HCT116 (cell line): ENCODE results near the gene KRT14. TPM values are rescaled to one million over a fixed set of nuclear protein-coding genes. Genes with fewer than 3 reads are reported as not detected.

Experiments used
- ATAC-seq: fragments of 200-7000 bp; cut with Tn5 transposase; 2 replicates; pipeline ENCODE4 v1.9.1; 2020; ENCODE audit warnings: mild to moderate bottlenecking, moderate library complexity
- BruUV-seq: library from RNA; stranded (reverse); fragments of 400-500 nt; replicated peaks from 2 replicates; lab custom pipeline; 2021; lab: Mats Ljungman, UMichigan
- CTCF ChIA-PET: fragments of 300-600 bp; sonication (Branson Sonifier 250); formaldehyde crosslinking; loops from one replicate; lab custom pipeline; 2021; ENCODE audit warnings: antibody characterized with exemption; lab: Charles Lee
- POLR2A ChIA-PET: fragments of 300-600, 350-600 bp; sonication (Branson Sonifier 250); formaldehyde crosslinking; loops from one replicate; lab custom pipeline; 2021; ENCODE audit warnings: antibody characterized with exemption; lab: Charles Lee
- RAD21 ChIA-PET, 2 experiments: fragments of 300-600 bp; sonication (Branson Sonifier 250); formaldehyde crosslinking; loops; one replicate each; lab custom pipeline; 2023; ENCODE audit warnings: low total read pairs in 2 of 2; ENCODE audit not compliant: uncharacterized antibody in 2 of 2, unreplicated experiment in 2 of 2, low non-redundant PET in 1 of 2; lab: Charles Lee
- DNase-seq: peaks from one replicate; pipeline ENCODE4 v3.0.0-alpha.2; 2010; ENCODE audit warnings: low read depth, low spot score
- H2AFZ ChIP-seq: fragments of 200-600 bp; shearing (Covaris generic), sonication (generic); 2 replicates; pipeline ENCODE4 v1.6.1; 2017; ENCODE audit warnings: low read depth, mixed run types, mixed read lengths, antibody characterized with exemption, low read length; ENCODE audit not compliant: poor library complexity, severe bottlenecking
- H3K27ac ChIP-seq: 2 replicates; pipeline ENCODE4 v1.5.1; 2012; ENCODE audit warnings: low read depth, low read length
- H3K27me3 ChIP-seq: fragments of 200-600 bp; sonication (generic); 2 replicates; pipeline ENCODE4 v1.6.1; 2016; ENCODE audit warnings: mixed run types, low read length, mixed read lengths; ENCODE audit not compliant: insufficient read depth
- H3K36me3 ChIP-seq, 2 experiments: fragments of 200-500 bp in 1 of 2; fragments of 200-600 bp in 1 of 2; sonication (Bioruptor generic) in 1 of 2; sonication (generic) in 1 of 2; 2 replicates each; pipeline versions ENCODE4 v1.5.1 to v1.6.1; 2014 to 2016; ENCODE audit warnings: low read length in 2 of 2, inconsistent platforms in 1 of 2, mixed read lengths in 1 of 2, mixed run types in 1 of 2; ENCODE audit not compliant: insufficient read depth in 2 of 2, control insufficient read depth in 1 of 2
- H3K4me1 ChIP-seq, 2 experiments: fragments of 200-600 bp in 1 of 2; sonication (generic) in 1 of 2; 2 replicates each; pipeline versions ENCODE4 v1.5.1 to v1.6.1; 2012 to 2017; ENCODE audit warnings: low read length in 2 of 2, inconsistent platforms in 1 of 2, mild to moderate bottlenecking in 1 of 2, mixed read lengths in 1 of 2, mixed run types in 1 of 2, moderate library complexity in 1 of 2; ENCODE audit not compliant: insufficient read depth in 2 of 2, control insufficient read depth in 1 of 2
- H3K4me2 ChIP-seq: fragments of 200-600 bp; sonication (generic); 2 replicates; pipeline ENCODE4 v1.6.1; 2017; ENCODE audit warnings: mixed run types, low read length, mixed read lengths
- H3K4me3 ChIP-seq, 2 experiments: fragments of 200-600 bp in 1 of 2; sonication (generic) in 1 of 2; replicated peaks in 1 of 2; 2 replicates each; pipeline ENCODE4 v1.5.1; 2011 to 2016; ENCODE audit warnings: low read length in 2 of 2, control low read depth in 1 of 2, low read depth in 1 of 2, mild to moderate bottlenecking in 1 of 2, mixed read lengths in 1 of 2, mixed run types in 1 of 2
- H3K79me2 ChIP-seq: fragments of 200-600 bp; sonication (generic); 2 replicates; pipeline ENCODE4 v1.6.1; 2017; ENCODE audit warnings: mild to moderate bottlenecking, mixed run types, low read length, moderate library complexity, mixed read lengths; ENCODE audit not compliant: insufficient read depth
- H3K9ac ChIP-seq: fragments of 200-600 bp; sonication (generic); 2 replicates; pipeline ENCODE4 v1.6.1; 2016; ENCODE audit warnings: low read length, mixed read lengths
- H3K9me2 ChIP-seq: fragments of 200-600 bp; sonication (generic), shearing (Covaris generic); 2 replicates; pipeline ENCODE4 v1.6.1; 2017; ENCODE audit warnings: mixed run types, mild to moderate bottlenecking, moderate library complexity; ENCODE audit not compliant: insufficient read depth
- H3K9me3 ChIP-seq, 2 experiments: fragments of 200-500 bp in 1 of 2; fragments of 200-600 bp in 1 of 2; sonication (Bioruptor generic) in 1 of 2; sonication (generic) in 1 of 2; 2 replicates each; pipeline ENCODE4 v1.6.1; 2014 to 2017; ENCODE audit warnings: low read length in 2 of 2, mixed read lengths in 2 of 2, inconsistent platforms in 1 of 2, low read depth in 1 of 2, mild to moderate bottlenecking in 1 of 2, mixed run types in 1 of 2, moderate library complexity in 1 of 2; ENCODE audit not compliant: control insufficient read depth in 1 of 2, insufficient read depth in 1 of 2
- H4K20me1 ChIP-seq: fragments of 200-600 bp; sonication (generic), shearing (Covaris generic); 2 replicates; pipeline ENCODE4 v1.6.1; 2017; ENCODE audit warnings: mixed run types, mild to moderate bottlenecking, moderate library complexity; ENCODE audit not compliant: insufficient read depth
- CBX3 ChIP-seq: IDR thresholded peaks from 2 replicates; pipeline ENCODE4 v1.6.1; 2012; ENCODE audit warnings: low read depth
- CEBPB ChIP-seq: IDR thresholded peaks from 2 replicates; pipeline ENCODE4 v1.6.1; 2012; ENCODE audit warnings: low read depth
- EGR1 ChIP-seq: IDR thresholded peaks from 2 replicates; pipeline ENCODE4 v1.6.1; 2012; ENCODE audit warnings: low read depth
- EZH2 ChIP-seq: fragments of 200-600 bp; sonication (generic); IDR thresholded peaks from 2 replicates; pipeline ENCODE4 v1.6.1; 2017; ENCODE audit warnings: antibody characterized with exemption, mixed run types
- FOSL1 ChIP-seq: IDR thresholded peaks from 2 replicates; pipeline ENCODE4 v1.6.1; 2012; ENCODE audit warnings: low read depth
- JUND ChIP-seq: IDR thresholded peaks from 2 replicates; pipeline ENCODE4 v1.6.1; 2012
- POLR2AphosphoS5 ChIP-seq: IDR thresholded peaks from 2 replicates; pipeline ENCODE4 v1.6.1; 2011; ENCODE audit warnings: mild to moderate bottlenecking, low read depth, low read length, moderate library complexity
- SIN3A ChIP-seq: IDR thresholded peaks from 2 replicates; pipeline ENCODE4 v1.6.1; 2012; ENCODE audit warnings: low read depth
- SP1 ChIP-seq: IDR thresholded peaks from 2 replicates; pipeline ENCODE4 v1.6.1; 2012; ENCODE audit warnings: low read depth
- SRF ChIP-seq: IDR thresholded peaks from 2 replicates; pipeline ENCODE4 v1.6.1; 2012; ENCODE audit warnings: low read depth
- ZFX ChIP-seq: fragments of 450-650 bp; IDR thresholded peaks from 2 replicates; pipeline ENCODE4 v1.6.1; 2017
- intact Hi-C: fragments of 100-400 bp; cut with micrococcal nuclease; formaldehyde crosslinking; loops from 2 replicates; pipeline ENCODE4 v1.10.0; 2022
- total RNA-seq: library from RNA; stranded (reverse); gene quantifications from one replicate; pipeline ENCODE4 v1.2.1, GENCODE V29; 2021; ENCODE audit not compliant: unreplicated experiment
- TF ChIP-seq, protein P1 (sequence below): IDR thresholded peaks from 2 replicates; pipeline ENCODE4 v1.6.1; 2012; ENCODE audit warnings: low read depth
- TF ChIP-seq, protein P2 (sequence below): IDR thresholded peaks from 2 replicates; pipeline ENCODE4 v1.6.1; 2011; ENCODE audit warnings: mild to moderate bottlenecking, low read length, moderate library complexity; ENCODE audit not compliant: insufficient replicate concordance; ENCODE audit errors: extremely low read depth
- TF ChIP-seq, protein P3 (sequence below), 3 experiments: fragments of 200-600 bp in 1 of 3; sonication (generic) in 1 of 3; IDR thresholded peaks in 2 of 3; conservative IDR thresholded peaks in 1 of 3; 2 replicates each; pipeline ENCODE4 v1.5.1; 2012 to 2017; ENCODE audit warnings: low read depth in 2 of 3, low read length in 2 of 3, antibody characterized with exemption in 1 of 3, borderline replicate concordance in 1 of 3, control low read depth in 1 of 3, mild to moderate bottlenecking in 1 of 3, mixed read lengths in 1 of 3, mixed run types in 1 of 3, moderate library complexity in 1 of 3; ENCODE audit not compliant: insufficient read depth in 1 of 3

KRT14 gene
- total RNA-seq, 1 experiment from 2014 or later = not detected

GRCh38 chr17:41589301-41589700 lies 2.6 kb upstream of the KRT14 start (continued):
- TF ChIP-seq, protein P1, sequence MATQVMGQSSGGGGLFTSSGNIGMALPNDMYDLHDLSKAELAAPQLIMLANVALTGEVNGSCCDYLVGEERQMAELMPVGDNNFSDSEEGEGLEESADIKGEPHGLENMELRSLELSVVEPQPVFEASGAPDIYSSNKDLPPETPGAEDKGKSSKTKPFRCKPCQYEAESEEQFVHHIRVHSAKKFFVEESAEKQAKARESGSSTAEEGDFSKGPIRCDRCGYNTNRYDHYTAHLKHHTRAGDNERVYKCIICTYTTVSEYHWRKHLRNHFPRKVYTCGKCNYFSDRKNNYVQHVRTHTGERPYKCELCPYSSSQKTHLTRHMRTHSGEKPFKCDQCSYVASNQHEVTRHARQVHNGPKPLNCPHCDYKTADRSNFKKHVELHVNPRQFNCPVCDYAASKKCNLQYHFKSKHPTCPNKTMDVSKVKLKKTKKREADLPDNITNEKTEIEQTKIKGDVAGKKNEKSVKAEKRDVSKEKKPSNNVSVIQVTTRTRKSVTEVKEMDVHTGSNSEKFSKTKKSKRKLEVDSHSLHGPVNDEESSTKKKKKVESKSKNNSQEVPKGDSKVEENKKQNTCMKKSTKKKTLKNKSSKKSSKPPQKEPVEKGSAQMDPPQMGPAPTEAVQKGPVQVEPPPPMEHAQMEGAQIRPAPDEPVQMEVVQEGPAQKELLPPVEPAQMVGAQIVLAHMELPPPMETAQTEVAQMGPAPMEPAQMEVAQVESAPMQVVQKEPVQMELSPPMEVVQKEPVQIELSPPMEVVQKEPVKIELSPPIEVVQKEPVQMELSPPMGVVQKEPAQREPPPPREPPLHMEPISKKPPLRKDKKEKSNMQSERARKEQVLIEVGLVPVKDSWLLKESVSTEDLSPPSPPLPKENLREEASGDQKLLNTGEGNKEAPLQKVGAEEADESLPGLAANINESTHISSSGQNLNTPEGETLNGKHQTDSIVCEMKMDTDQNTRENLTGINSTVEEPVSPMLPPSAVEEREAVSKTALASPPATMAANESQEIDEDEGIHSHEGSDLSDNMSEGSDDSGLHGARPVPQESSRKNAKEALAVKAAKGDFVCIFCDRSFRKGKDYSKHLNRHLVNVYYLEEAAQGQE = no peak
- no peak for TF ChIP-seq JUND
- TF ChIP-seq, protein P2, sequence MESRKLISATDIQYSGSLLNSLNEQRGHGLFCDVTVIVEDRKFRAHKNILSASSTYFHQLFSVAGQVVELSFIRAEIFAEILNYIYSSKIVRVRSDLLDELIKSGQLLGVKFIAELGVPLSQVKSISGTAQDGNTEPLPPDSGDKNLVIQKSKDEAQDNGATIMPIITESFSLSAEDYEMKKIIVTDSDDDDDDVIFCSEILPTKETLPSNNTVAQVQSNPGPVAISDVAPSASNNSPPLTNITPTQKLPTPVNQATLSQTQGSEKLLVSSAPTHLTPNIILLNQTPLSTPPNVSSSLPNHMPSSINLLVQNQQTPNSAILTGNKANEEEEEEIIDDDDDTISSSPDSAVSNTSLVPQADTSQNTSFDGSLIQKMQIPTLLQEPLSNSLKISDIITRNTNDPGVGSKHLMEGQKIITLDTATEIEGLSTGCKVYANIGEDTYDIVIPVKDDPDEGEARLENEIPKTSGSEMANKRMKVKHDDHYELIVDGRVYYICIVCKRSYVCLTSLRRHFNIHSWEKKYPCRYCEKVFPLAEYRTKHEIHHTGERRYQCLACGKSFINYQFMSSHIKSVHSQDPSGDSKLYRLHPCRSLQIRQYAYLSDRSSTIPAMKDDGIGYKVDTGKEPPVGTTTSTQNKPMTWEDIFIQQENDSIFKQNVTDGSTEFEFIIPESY = no peak
- TF ChIP-seq ZFX = no peak
- TF ChIP-seq SP1 = no peak

DNA sequence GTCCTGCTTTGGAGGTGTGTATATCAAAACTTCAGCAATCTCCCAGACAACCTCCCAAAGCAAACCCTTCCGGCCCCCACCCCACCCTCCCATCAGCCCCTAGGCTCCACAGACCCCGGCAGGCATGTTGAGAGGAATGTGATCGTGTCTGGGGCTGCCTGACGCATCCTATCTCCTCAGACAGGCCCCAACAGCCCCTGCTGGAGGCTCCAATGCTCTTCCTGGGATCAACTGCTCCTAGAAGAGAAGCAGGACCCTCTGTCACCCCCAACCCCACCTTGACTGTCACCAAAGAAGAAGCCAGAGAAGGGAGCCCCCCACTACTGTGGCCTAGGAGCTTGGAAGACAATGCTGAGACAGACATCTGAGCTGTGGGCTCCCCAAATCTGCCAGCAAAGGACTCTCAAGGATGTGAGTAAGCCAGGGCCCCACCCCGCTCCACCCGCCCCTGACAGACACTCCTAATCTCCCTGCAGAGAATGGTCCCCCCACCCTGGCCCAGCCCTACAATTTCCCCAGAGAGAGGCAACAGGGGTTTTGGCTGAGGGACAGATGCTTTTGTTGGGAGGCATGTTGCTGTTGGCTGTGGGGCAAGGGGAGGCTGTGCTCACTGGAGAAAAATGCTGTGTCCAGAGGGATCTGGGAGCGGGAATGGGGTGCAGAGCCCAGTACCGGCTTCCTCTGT lies 1.6 kb upstream of the KRT14 start:
- no peak overlapping the region for H3K4me3 ChIP-seq
- no peaks in the 10 kb centered on the region for H4K20me1 ChIP-seq
- H3K9me2 ChIP-seq = no peaks in the 10 kb centered on the region
- no peaks in the 10 kb centered on the region for H3K27me3 ChIP-seq
- intact Hi-C loops = no loop called here
- no peaks in the 10 kb centered on the region for H3K79me2 ChIP-seq
- H3K9ac ChIP-seq = no peak overlapping the region
- ATAC-seq = no peak
- no peaks in the 10 kb centered on the region for H3K9me3 ChIP-seq
- H3K4me1 ChIP-seq = peaks cover 0 to 8% of the 10 kb centered on the region in 2 experiments; a peak in 1 of 4 replicates
- no peaks in the 10 kb centered on the region for H3K36me3 ChIP-seq
- ChIA-PET POLR2A (no interaction called here), RAD21 (no interaction called here), CTCF (interaction anchor here (1.6 kb wide), 1 partner anchor 39 kb away, joined by 4 read pairs; no protein-coding TSS in a partner anchor)
- H2AFZ ChIP-seq = no peak overlapping the region
- no peak for DNase-seq
- H3K4me2 ChIP-seq = no peak overlapping the region
- no TSS peak for BruUV-seq
- no peak overlapping the region for H3K27ac ChIP-seq
- TF ChIP-seq SRF (no peak), EGR1 (no peak), SIN3A (no peak), CBX3 (no peak), POLR2AphosphoS5 (no peak), CEBPB (no peak), EZH2 (no peak), FOSL1 (no peak)
- TF ChIP-seq, protein P1 = no peak
- TF ChIP-seq, protein P3, sequence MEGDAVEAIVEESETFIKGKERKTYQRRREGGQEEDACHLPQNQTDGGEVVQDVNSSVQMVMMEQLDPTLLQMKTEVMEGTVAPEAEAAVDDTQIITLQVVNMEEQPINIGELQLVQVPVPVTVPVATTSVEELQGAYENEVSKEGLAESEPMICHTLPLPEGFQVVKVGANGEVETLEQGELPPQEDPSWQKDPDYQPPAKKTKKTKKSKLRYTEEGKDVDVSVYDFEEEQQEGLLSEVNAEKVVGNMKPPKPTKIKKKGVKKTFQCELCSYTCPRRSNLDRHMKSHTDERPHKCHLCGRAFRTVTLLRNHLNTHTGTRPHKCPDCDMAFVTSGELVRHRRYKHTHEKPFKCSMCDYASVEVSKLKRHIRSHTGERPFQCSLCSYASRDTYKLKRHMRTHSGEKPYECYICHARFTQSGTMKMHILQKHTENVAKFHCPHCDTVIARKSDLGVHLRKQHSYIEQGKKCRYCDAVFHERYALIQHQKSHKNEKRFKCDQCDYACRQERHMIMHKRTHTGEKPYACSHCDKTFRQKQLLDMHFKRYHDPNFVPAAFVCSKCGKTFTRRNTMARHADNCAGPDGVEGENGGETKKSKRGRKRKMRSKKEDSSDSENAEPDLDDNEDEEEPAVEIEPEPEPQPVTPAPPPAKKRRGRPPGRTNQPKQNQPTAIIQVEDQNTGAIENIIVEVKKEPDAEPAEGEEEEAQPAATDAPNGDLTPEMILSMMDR (IDR thresholded peaks at IDR 0.05 in 2 of 3, conservative IDR thresholded peaks at IDR 0.05 in 1 of 3; ENCODE audit: borderline replicate concordance in 1 of 3, insufficient read depth in 1 of 3, low read depth in 2 of 3, low read length in 2 of 3) = no peak
